Measurements from ENCODE around the gene PLTP.

Gene PLTP

GRCh38 chr20:45949542-45950329 lies 37.8 kb upstream of the PLTP start:
- Histone ChIP-seq H3K9me3 (ENCODE audit: insufficient read depth, low read length, severe bottlenecking) (no peaks in the 10 kb centered on the region), H3K4me1 (ENCODE audit: insufficient read depth, low read length) (no peaks in the 10 kb centered on the region), H3K27ac (ENCODE audit: low read length) (no peak overlapping the region), H3K27me3 (ENCODE audit: insufficient read depth, low read length, poor library complexity) (no peaks in the 10 kb centered on the region), H3K79me2 (ENCODE audit: insufficient read depth, low read length) (no peaks in the 10 kb centered on the region), H3K4me3 (ENCODE audit: low read depth in 1 of 2, low read length in 2 of 2) (no peak overlapping the region), H2AFZ (ENCODE audit: low read depth, low read length) (no peak overlapping the region), H3K9ac (ENCODE audit: low read depth, low read length) (no peak overlapping the region), H3K36me3 (ENCODE audit: insufficient read depth, low read length) (peaks cover 90% of the 10 kb centered on the region), H3K4me2 (ENCODE audit: insufficient read depth, low read length) (no peak overlapping the region), H4K20me1 (ENCODE audit: insufficient read depth, low read length) (peaks cover 19% of the 10 kb centered on the region)
- DNase-seq (no peak), ATAC-seq (ENCODE audit: insufficient read depth, low read depth) (0 out of 3 replicates have a peak, but pooled peaks have one; percentile 2)
- no peak for TF ChIP-seq CTCF (IDR thresholded peaks at IDR 0.05; ENCODE audit: borderline replicate concordance, extremely low read depth, low read length, poor library complexity, severe bottlenecking)

GRCh38 chr20:45948742-45949541 lies 37.0 kb upstream of the PLTP start:
- no peak overlapping the region for H3K9ac ChIP-seq (ENCODE audit: low read depth, low read length)
- no peak overlapping the region for H2AFZ ChIP-seq (ENCODE audit: low read depth, low read length)
- H3K4me2 ChIP-seq (ENCODE audit: insufficient read depth, low read length): no peak overlapping the region
- no peaks in the 10 kb centered on the region for H3K79me2 ChIP-seq (ENCODE audit: insufficient read depth, low read length)
- TF ChIP-seq EZH2 (IDR thresholded peaks at IDR 0.05; ENCODE audit: borderline replicate concordance, low read depth, low read length, severe bottlenecking): no peak
- no peak for TF ChIP-seq CTCF (IDR thresholded peaks at IDR 0.05; ENCODE audit: borderline replicate concordance, extremely low read depth, low read length, poor library complexity, severe bottlenecking)
- no peak overlapping the region for H3K27ac ChIP-seq (ENCODE audit: low read length)
- H4K20me1 ChIP-seq (ENCODE audit: insufficient read depth, low read length): peaks cover 19% of the 10 kb centered on the region
- DNase-seq (no peak), ATAC-seq (ENCODE audit: insufficient read depth, low read depth) (0 out of 3 replicates have a peak, but pooled peaks have one; percentile 2)
- peaks cover 95% of the 10 kb centered on the region for H3K36me3 ChIP-seq (ENCODE audit: insufficient read depth, low read length)
- no peaks in the 10 kb centered on the region for H3K4me1 ChIP-seq (ENCODE audit: insufficient read depth, low read length)
- H3K27me3 ChIP-seq (ENCODE audit: insufficient read depth, low read length, poor library complexity): no peaks in the 10 kb centered on the region
- no peak overlapping the region for H3K4me3 ChIP-seq (ENCODE audit: low read depth in 1 of 2, low read length in 2 of 2)
- H3K9me3 ChIP-seq (ENCODE audit: insufficient read depth, low read length, severe bottlenecking): no peaks in the 10 kb centered on the region

GRCh38 chr20:45948261-45948733 lies 36.3 kb upstream of the PLTP start:
- H3K36me3 ChIP-seq (ENCODE audit: insufficient read depth, low read length): peaks cover 95% of the 10 kb centered on the region
- H3K4me2 ChIP-seq (ENCODE audit: insufficient read depth, low read length): no peak overlapping the region

More at GRCh38 chr20:45948261-45948733, 36.3 kb upstream of the PLTP start:
- Histone ChIP-seq H2AFZ (ENCODE audit: low read depth, low read length) (no peak overlapping the region), H4K20me1 (ENCODE audit: insufficient read depth, low read length) (peaks cover 19% of the 10 kb centered on the region), H3K4me3 (ENCODE audit: low read depth in 1 of 2, low read length in 2 of 2) (no peak overlapping the region), H3K79me2 (ENCODE audit: insufficient read depth, low read length) (no peaks in the 10 kb centered on the region), H3K27me3 (ENCODE audit: insufficient read depth, low read length, poor library complexity) (no peaks in the 10 kb centered on the region), H3K9me3 (ENCODE audit: insufficient read depth, low read length, severe bottlenecking) (no peaks in the 10 kb centered on the region), H3K9ac (ENCODE audit: low read depth, low read length) (no peak overlapping the region), H3K27ac (ENCODE audit: low read length) (peak overlapping the region; percentile 5; the same call in 1 of the 2 replicates), H3K4me1 (ENCODE audit: insufficient read depth, low read length) (no peaks in the 10 kb centered on the region)
- DNase-seq (no peak), ATAC-seq (ENCODE audit: insufficient read depth, low read depth) (peak; percentile 10; the same call in 2 of the 3 replicates)
- no peak for TF ChIP-seq EZH2 (IDR thresholded peaks at IDR 0.05; ENCODE audit: borderline replicate concordance, low read depth, low read length, severe bottlenecking)
- TF ChIP-seq CTCF (IDR thresholded peaks at IDR 0.05; ENCODE audit: borderline replicate concordance, extremely low read depth, low read length, poor library complexity, severe bottlenecking): no peak

Data from DND-41 (cell line).